ENCODE results near the gene USP47.

USP47 gene

DNA sequence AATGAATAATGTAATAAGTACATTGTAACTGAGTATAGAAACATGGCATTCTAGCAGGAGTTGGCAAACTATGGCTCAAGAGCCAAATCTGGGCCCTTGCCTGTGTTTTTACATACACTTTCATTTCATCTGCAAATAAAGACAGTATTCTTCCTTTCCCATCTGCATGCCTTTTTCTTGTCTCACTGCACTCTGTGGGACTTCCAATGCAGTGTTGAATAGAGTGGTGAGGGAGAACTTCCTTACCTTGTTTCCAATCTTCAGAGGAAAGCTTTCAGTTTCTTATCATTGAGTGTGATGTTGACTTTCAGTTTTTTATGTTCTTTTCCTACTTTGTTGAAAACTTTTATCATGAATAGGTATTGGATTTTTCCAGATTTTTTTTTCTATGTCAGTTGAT, 82.1 kb downstream of the USP47 start:
- ATAC-seq, result no peak
- no peak for TF ChIP-seq RARB (CRISPR knock-in tag; IDR thresholded peaks at IDR 0.05)
- TF ChIP-seq TOX (CRISPR knock-in tag; IDR thresholded peaks at IDR 0.05; ENCODE audit: borderline replicate concordance), result no peak
- no peak for TF ChIP-seq TCF4 (CRISPR knock-in tag; IDR thresholded peaks at IDR 0.05; ENCODE audit: borderline replicate concordance)
- TF ChIP-seq BACH2 (CRISPR knock-in tag; IDR thresholded peaks at IDR 0.05; ENCODE audit: borderline replicate concordance), result no peak
- TF ChIP-seq SNAI2 (CRISPR knock-in tag; IDR thresholded peaks at IDR 0.05), result no peak
- TF ChIP-seq ZNF565 (CRISPR knock-in tag; conservative IDR thresholded peaks at IDR 0.05; ENCODE audit: low read depth), result no peak
- no peak for TF ChIP-seq POU6F1 (CRISPR knock-in tag; IDR thresholded peaks at IDR 0.05; ENCODE audit: borderline replicate concordance, low read depth)
- TF ChIP-seq, protein P1, sequence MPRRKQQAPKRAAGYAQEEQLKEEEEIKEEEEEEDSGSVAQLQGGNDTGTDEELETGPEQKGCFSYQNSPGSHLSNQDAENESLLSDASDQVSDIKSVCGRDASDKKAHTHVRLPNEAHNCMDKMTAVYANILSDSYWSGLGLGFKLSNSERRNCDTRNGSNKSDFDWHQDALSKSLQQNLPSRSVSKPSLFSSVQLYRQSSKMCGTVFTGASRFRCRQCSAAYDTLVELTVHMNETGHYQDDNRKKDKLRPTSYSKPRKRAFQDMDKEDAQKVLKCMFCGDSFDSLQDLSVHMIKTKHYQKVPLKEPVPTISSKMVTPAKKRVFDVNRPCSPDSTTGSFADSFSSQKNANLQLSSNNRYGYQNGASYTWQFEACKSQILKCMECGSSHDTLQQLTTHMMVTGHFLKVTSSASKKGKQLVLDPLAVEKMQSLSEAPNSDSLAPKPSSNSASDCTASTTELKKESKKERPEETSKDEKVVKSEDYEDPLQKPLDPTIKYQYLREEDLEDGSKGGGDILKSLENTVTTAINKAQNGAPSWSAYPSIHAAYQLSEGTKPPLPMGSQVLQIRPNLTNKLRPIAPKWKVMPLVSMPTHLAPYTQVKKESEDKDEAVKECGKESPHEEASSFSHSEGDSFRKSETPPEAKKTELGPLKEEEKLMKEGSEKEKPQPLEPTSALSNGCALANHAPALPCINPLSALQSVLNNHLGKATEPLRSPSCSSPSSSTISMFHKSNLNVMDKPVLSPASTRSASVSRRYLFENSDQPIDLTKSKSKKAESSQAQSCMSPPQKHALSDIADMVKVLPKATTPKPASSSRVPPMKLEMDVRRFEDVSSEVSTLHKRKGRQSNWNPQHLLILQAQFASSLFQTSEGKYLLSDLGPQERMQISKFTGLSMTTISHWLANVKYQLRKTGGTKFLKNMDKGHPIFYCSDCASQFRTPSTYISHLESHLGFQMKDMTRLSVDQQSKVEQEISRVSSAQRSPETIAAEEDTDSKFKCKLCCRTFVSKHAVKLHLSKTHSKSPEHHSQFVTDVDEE (CRISPR knock-in tag; IDR thresholded peaks at IDR 0.05), result no peak
- TF ChIP-seq PPARA (CRISPR knock-in tag; IDR thresholded peaks at IDR 0.05; ENCODE audit: borderline replicate concordance), result no peak

- no peak for ATAC-seq
- TF ChIP-seq ZC3H10 (CRISPR knock-in tag; IDR thresholded peaks at IDR 0.05), result no peak
- TF ChIP-seq, protein P2, sequence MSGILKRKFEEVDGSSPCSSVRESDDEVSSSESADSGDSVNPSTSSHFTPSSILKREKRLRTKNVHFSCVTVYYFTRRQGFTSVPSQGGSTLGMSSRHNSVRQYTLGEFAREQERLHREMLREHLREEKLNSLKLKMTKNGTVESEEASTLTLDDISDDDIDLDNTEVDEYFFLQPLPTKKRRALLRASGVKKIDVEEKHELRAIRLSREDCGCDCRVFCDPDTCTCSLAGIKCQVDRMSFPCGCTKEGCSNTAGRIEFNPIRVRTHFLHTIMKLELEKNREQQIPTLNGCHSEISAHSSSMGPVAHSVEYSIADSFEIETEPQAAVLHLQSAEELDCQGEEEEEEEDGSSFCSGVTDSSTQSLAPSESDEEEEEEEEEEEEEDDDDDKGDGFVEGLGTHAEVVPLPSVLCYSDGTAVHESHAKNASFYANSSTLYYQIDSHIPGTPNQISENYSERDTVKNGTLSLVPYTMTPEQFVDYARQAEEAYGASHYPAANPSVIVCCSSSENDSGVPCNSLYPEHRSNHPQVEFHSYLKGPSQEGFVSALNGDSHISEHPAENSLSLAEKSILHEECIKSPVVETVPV (CRISPR knock-in tag; IDR thresholded peaks at IDR 0.05), result no peak
- TF ChIP-seq PPARA (CRISPR knock-in tag; IDR thresholded peaks at IDR 0.05; ENCODE audit: borderline replicate concordance), result no peak
- no peak for TF ChIP-seq TCF4 (CRISPR knock-in tag; IDR thresholded peaks at IDR 0.05; ENCODE audit: borderline replicate concordance)
- TF ChIP-seq, protein P1 (CRISPR knock-in tag; IDR thresholded peaks at IDR 0.05), result no peak
- no peak for TF ChIP-seq ARNTL (CRISPR knock-in tag; IDR thresholded peaks at IDR 0.05; ENCODE audit: borderline replicate concordance, low read depth)
- no peak for TF ChIP-seq SNAI2 (CRISPR knock-in tag; IDR thresholded peaks at IDR 0.05)
- TF ChIP-seq ZNF70 (CRISPR knock-in tag; IDR thresholded peaks at IDR 0.05), result no peak
- no peak for TF ChIP-seq RARB (CRISPR knock-in tag; IDR thresholded peaks at IDR 0.05)
- no peak for TF ChIP-seq ZFP3 (CRISPR knock-in tag; IDR thresholded peaks at IDR 0.05)
- TF ChIP-seq PATZ1 (CRISPR knock-in tag; IDR thresholded peaks at IDR 0.05; ENCODE audit: borderline replicate concordance), result no peak
- no peak for TF ChIP-seq BACH2 (CRISPR knock-in tag; IDR thresholded peaks at IDR 0.05; ENCODE audit: borderline replicate concordance)
- TF ChIP-seq GLIS3 (CRISPR knock-in tag; IDR thresholded peaks at IDR 0.05), result no peak
- TF ChIP-seq ISL1 (CRISPR knock-in tag; IDR thresholded peaks at IDR 0.05), result no peak
- TF ChIP-seq ESRRG (CRISPR knock-in tag; IDR thresholded peaks at IDR 0.05), result no peak
- TF ChIP-seq ZFP30 (CRISPR knock-in tag; IDR thresholded peaks at IDR 0.05), result no peak
- TF ChIP-seq TOX (CRISPR knock-in tag; IDR thresholded peaks at IDR 0.05; ENCODE audit: borderline replicate concordance), result no peak
- no peak for TF ChIP-seq ZNF8 (CRISPR knock-in tag; IDR thresholded peaks at IDR 0.05)
- TF ChIP-seq POU6F1 (CRISPR knock-in tag; IDR thresholded peaks at IDR 0.05; ENCODE audit: borderline replicate concordance, low read depth), result no peak
- TF ChIP-seq, protein P3, sequence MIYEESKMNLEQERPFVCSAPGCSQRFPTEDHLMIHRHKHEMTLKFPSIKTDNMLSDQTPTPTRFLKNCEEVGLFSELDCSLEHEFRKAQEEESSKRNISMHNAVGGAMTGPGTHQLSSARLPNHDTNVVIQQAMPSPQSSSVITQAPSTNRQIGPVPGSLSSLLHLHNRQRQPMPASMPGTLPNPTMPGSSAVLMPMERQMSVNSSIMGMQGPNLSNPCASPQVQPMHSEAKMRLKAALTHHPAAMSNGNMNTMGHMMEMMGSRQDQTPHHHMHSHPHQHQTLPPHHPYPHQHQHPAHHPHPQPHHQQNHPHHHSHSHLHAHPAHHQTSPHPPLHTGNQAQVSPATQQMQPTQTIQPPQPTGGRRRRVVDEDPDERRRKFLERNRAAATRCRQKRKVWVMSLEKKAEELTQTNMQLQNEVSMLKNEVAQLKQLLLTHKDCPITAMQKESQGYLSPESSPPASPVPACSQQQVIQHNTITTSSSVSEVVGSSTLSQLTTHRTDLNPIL (CRISPR knock-in tag; IDR thresholded peaks at IDR 0.05; ENCODE audit: low read depth), result no peak
Observed at GRCh38 chr11:11929920-11930319, 88.1 kb downstream of the USP47 start.

All from SK-N-SH treated with all-trans-retinoic acid at 6 μM for 48 hours (cell line).